SK-N-MC (cell line): Measurements from ENCODE around the gene CHRNB2.

ENCODE experiments used
- EZH2 ChIP-seq: fragments of 200-600 bp; sonication (generic); IDR thresholded peaks from one replicate; pipeline ENCODE4 v1.6.1; 2017; ENCODE audit warnings: antibody characterized with exemption
- POLR2AphosphoS5 ChIP-seq: IDR thresholded peaks from 2 replicates; pipeline ENCODE4 v1.6.1; 2012; ENCODE audit warnings: mild to moderate bottlenecking, low read depth, low read length, borderline replicate concordance

DNA sequence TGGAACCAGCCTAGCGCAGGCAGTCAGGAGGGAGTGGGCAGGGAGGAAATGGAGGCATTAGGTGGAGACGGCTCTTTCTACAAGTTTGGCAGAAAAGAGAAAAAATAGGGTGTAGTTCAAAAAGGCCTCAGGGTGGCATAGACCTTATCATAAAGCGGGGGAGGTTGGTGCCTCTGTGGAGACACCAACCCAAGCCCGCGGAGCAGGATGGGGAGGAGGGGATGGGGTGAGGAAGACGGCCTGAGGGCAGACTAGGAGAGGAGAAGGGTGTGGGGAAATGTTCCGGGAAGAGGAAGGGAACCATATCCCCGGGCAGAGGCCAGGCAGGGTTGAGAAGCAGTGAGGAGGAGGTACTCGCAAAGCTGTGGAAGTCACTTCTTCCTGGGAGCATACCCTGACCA is 48.0 kb upstream of the CHRNB2 start:
- TF ChIP-seq POLR2AphosphoS5: no peak
- no peak for TF ChIP-seq EZH2
